CD4-positive, alpha-beta T cell (primary cell): ENCODE results near the gene MYH15. TPM values are rescaled to one million over a fixed set of nuclear protein-coding genes. Genes with fewer than 3 reads are reported as not detected.

Experiments used
- ATAC-seq: fragments of 200-7000 bp; cut with Tn5 transposase; one replicate; pipeline ENCODE4 v1.10.0; 2022; ENCODE audit warnings: mild to moderate bottlenecking; ENCODE audit not compliant: poor library complexity
- CTCF ChIA-PET: fragments of 350-600 bp; sonication (Branson Sonifier 250); formaldehyde crosslinking; loops from one replicate; lab custom pipeline; 2021; ENCODE audit warnings: antibody characterized with exemption, inconsistent platforms; lab: Charles Lee
- POLR2A ChIA-PET: fragments of 350-600 bp; sonication (Branson Sonifier 250); formaldehyde crosslinking; loops from one replicate; lab custom pipeline; 2021; ENCODE audit warnings: antibody characterized with exemption, inconsistent platforms; lab: Charles Lee
- DNase-seq, 14 experiments: peaks; one replicate each; pipeline ENCODE4 v3.0.0-alpha.2; 2013 to 2020; ENCODE audit warnings: mixed read lengths in 2 of 14
- H3K27ac ChIP-seq, 2 donors: one replicate each; pipeline versions ENCODE4 v1.5.1 to v1.7.0; 2013; ENCODE audit warnings: low read length in 2 of 2, low read depth in 1 of 2, mild to moderate bottlenecking in 1 of 2
- H3K27me3 ChIP-seq, 2 experiments: 1 replicate in 1 of 2; 2 replicates in 1 of 2; pipeline versions ENCODE4 v1.6.1 to v1.7.0; 2013; ENCODE audit warnings: low read length in 2 of 2, control low read depth in 1 of 2, mild to moderate bottlenecking in 1 of 2, moderate library complexity in 1 of 2; ENCODE audit not compliant: insufficient read depth in 2 of 2, control insufficient read depth in 1 of 2
- H3K36me3 ChIP-seq: one replicate; pipeline ENCODE4 v1.6.1; 2013; ENCODE audit warnings: low read length, control low read depth; ENCODE audit not compliant: insufficient read depth
- H3K4me1 ChIP-seq: one replicate; pipeline ENCODE4 v1.6.1; 2013; ENCODE audit warnings: low read length, control low read depth; ENCODE audit not compliant: insufficient read depth
- H3K4me3 ChIP-seq: one replicate; pipeline ENCODE4 v1.5.1; 2013; ENCODE audit warnings: mild to moderate bottlenecking, low read length, moderate library complexity
- H3K9me3 ChIP-seq, 2 experiments: 1 replicate in 1 of 2; 2 replicates in 1 of 2; pipeline versions ENCODE4 v1.6.1 to v1.7.0; 2013; ENCODE audit warnings: low read length in 2 of 2, mild to moderate bottlenecking in 2 of 2, control low read depth in 1 of 2, moderate library complexity in 1 of 2; ENCODE audit not compliant: control insufficient read depth in 1 of 2, insufficient read depth in 1 of 2
- H3K27ac Mint-ChIP-seq: one replicate; pipeline ENCODE4 v1.8.0; 2020; ENCODE audit warnings: mixed read lengths
- H3K27me3 Mint-ChIP-seq: one replicate; pipeline ENCODE4 v1.8.0; 2021; ENCODE audit warnings: mixed read lengths
- H3K36me3 Mint-ChIP-seq: one replicate; pipeline ENCODE4 v1.8.0; 2021; ENCODE audit warnings: low read depth, mixed read lengths
- H3K4me1 Mint-ChIP-seq: one replicate; pipeline ENCODE4 v1.8.0; 2021; ENCODE audit warnings: low read depth, mixed read lengths
- H3K4me3 Mint-ChIP-seq: one replicate; pipeline ENCODE4 v1.8.0; 2020; ENCODE audit warnings: mild to moderate bottlenecking, mixed read lengths
- H3K9me3 Mint-ChIP-seq: one replicate; pipeline ENCODE4 v1.8.0; 2020; ENCODE audit warnings: mixed read lengths
- intact Hi-C, 2 experiments: fragments of 100-400 bp; cut with DNase I in 1 of 2; cut with micrococcal nuclease in 1 of 2; formaldehyde crosslinking; loops; one replicate each; pipeline versions ENCODE4 v1.15.1 to v1.9.0; 2023 to 2025; cut with DNase I, micrococcal nuclease
- total RNA-seq, 174 experiments: library from RNA in 2 of 174; stranded (reverse) in 2 of 174; gene quantifications; one replicate each; pipeline ENCODE4 v1.2.3 and lab custom pipeline; 2021 to 2026
- TF ChIP-seq, protein P1 (sequence below): fragments of 200-600 bp; IDR thresholded peaks from one replicate; pipeline ENCODE4 v1.8.0; 2022; ENCODE audit warnings: antibody characterized with exemption, mild to moderate bottlenecking

MYH15 gene
- total RNA-seq, 2 experiments from 2014 or later: 0.05 to 0.08 TPM

DNA sequence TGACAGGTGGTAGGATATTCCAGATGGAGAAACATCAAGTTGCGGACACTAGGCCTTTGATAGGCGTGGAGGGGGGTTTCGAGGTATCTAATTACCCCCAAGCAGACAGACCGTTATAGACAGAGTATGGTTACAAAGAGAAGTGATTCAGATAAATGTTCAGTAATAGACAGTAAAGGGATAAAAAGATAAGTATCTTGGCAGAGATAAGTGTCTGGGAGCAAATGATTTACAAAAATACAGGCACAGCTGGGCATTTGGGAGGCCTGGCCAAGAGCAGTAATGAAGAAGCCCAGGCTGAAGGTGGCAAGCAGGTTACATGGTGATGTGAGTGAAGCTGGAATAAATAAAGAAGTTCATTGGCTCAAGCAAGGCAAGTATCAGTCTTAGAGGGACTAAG is 659 bp upstream of the MYH15 start:
- Histone ChIP-seq H3K27ac (no peak overlapping the region), H3K4me3 (no peak overlapping the region), H3K36me3 (no peaks in the 10 kb centered on the region), H3K27me3 (no peaks in the 10 kb centered on the region), H3K4me1 (no peaks in the 10 kb centered on the region), H3K9me3 (no peaks in the 10 kb centered on the region)
- Mint-ChIP-seq H3K27me3 (no peaks in the 10 kb centered on the region), H3K9me3 (no peaks in the 10 kb centered on the region), H3K27ac (no peak overlapping the region), H3K36me3 (no peaks in the 10 kb centered on the region), H3K4me3 (no peak overlapping the region), H3K4me1 (no peaks in the 10 kb centered on the region)
- no peak for ATAC-seq
- TF ChIP-seq, protein P1, sequence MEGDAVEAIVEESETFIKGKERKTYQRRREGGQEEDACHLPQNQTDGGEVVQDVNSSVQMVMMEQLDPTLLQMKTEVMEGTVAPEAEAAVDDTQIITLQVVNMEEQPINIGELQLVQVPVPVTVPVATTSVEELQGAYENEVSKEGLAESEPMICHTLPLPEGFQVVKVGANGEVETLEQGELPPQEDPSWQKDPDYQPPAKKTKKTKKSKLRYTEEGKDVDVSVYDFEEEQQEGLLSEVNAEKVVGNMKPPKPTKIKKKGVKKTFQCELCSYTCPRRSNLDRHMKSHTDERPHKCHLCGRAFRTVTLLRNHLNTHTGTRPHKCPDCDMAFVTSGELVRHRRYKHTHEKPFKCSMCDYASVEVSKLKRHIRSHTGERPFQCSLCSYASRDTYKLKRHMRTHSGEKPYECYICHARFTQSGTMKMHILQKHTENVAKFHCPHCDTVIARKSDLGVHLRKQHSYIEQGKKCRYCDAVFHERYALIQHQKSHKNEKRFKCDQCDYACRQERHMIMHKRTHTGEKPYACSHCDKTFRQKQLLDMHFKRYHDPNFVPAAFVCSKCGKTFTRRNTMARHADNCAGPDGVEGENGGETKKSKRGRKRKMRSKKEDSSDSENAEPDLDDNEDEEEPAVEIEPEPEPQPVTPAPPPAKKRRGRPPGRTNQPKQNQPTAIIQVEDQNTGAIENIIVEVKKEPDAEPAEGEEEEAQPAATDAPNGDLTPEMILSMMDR: no peak
- DNase-seq: no peak
- CTCF ChIA-PET: no interaction called here
- intact Hi-C loops: no loop called here
- POLR2A ChIA-PET: interaction anchor here (0.6 kb wide), 1 partner anchor 351 kb away, joined by 3 read pairs; no protein-coding TSS in a partner anchor

DNA sequence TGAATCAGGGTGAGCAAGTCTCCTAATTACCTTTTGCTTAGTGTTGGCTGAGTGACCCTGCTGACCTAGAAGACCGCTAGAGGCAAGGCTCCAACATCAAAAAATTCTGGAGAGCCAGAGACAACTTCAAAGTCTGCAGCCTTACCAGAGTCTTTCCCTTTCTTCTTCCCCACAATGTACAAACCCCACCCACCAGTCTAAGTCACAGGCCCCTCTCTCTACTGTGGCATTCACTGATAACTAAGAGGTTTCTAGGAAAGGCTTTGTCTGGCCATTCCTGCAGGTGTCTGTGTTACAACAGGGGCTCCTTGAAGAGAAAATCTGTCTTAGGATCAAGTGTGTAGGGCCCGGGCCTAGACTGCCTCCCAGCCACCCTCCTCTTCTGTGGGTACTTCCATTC is 525 bp downstream of the MYH15 start:
- H3K27me3 ChIP-seq: no peaks in the 10 kb centered on the region
- DNase-seq: no peak
- H3K9me3 ChIP-seq: no peaks in the 10 kb centered on the region
- Mint-ChIP-seq H3K36me3 (no peaks in the 10 kb centered on the region), H3K4me3 (no peak overlapping the region), H3K27ac (no peak overlapping the region), H3K9me3 (no peaks in the 10 kb centered on the region), H3K4me1 (no peaks in the 10 kb centered on the region), H3K27me3 (no peaks in the 10 kb centered on the region)
- no peaks in the 10 kb centered on the region for H3K4me1 ChIP-seq
- no peak overlapping the region for H3K4me3 ChIP-seq
- CTCF ChIA-PET: no interaction called here
- H3K27ac ChIP-seq: no peak overlapping the region
- no peak for ATAC-seq
- intact Hi-C loops: no loop called here
- H3K36me3 ChIP-seq: no peaks in the 10 kb centered on the region
- TF ChIP-seq, protein P1: no peak
- POLR2A ChIA-PET: no interaction called here

DNA sequence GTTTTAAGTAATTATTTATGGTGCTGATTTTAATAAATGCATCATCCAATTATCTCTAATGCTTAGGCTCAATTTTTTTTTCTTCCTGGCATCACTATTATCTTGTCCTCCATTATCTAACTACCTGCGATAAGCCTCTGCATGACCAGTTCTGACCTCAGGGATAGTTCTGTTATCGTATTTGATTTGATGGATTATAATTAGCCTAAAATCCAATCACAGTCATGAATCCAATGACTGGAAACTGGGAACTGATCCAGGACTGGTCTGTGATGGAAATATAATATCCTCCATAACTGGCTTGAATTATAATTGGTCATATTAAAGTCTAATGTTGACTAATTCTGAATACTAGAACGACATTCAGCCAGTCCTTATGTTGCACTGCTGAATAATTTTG is 1.1 kb downstream of the MYH15 start:
- ATAC-seq (no peak), DNase-seq (no peak)
- Histone ChIP-seq H3K4me3 (no peak overlapping the region), H3K27me3 (no peaks in the 10 kb centered on the region), H3K4me1 (no peaks in the 10 kb centered on the region), H3K27ac (no peak overlapping the region), H3K9me3 (no peaks in the 10 kb centered on the region), H3K36me3 (no peaks in the 10 kb centered on the region)
- ChIA-PET CTCF (no interaction called here), POLR2A (no interaction called here)
- Mint-ChIP-seq H3K27me3 (no peaks in the 10 kb centered on the region), H3K9me3 (no peaks in the 10 kb centered on the region), H3K4me3 (no peak overlapping the region), H3K36me3 (no peaks in the 10 kb centered on the region), H3K4me1 (no peaks in the 10 kb centered on the region), H3K27ac (no peak overlapping the region)
- intact Hi-C loops: no loop called here
- TF ChIP-seq, protein P1: no peak
